Endodermal cell (in vitro differentiated cells): ENCODE results near the gene SMIM38. TPM values are rescaled to one million over a fixed set of nuclear protein-coding genes. Genes with fewer than 3 reads are reported as not detected.

ENCODE experiments used
- DNase-seq: peaks from one replicate; pipeline ENCODE4 v3.0.0-alpha.2; 2017
- H3K27ac ChIP-seq: 2 replicates; pipeline ENCODE4 v1.5.1; 2013; ENCODE audit warnings: mild to moderate bottlenecking, low read depth, low read length, moderate library complexity
- H3K27me3 ChIP-seq: 2 replicates; pipeline ENCODE4 v1.6.1; 2013; ENCODE audit warnings: mild to moderate bottlenecking, low read length, moderate library complexity; ENCODE audit not compliant: insufficient read depth, control insufficient read depth, poor library complexity, severe bottlenecking
- H3K36me3 ChIP-seq: 2 replicates; pipeline ENCODE4 v1.7.0; 2013; ENCODE audit warnings: mild to moderate bottlenecking, low read length, moderate library complexity; ENCODE audit not compliant: control insufficient read depth, insufficient read depth
- H3K4me1 ChIP-seq: one replicate; pipeline ENCODE4 v1.7.0; 2013; ENCODE audit warnings: low read length; ENCODE audit not compliant: control insufficient read depth, insufficient read depth
- H3K4me3 ChIP-seq: 2 replicates; pipeline ENCODE4 v1.5.1; 2013; ENCODE audit warnings: mild to moderate bottlenecking, low read length, moderate library complexity
- H3K9ac ChIP-seq: 2 replicates; pipeline ENCODE4 v1.6.1; 2013; ENCODE audit warnings: mild to moderate bottlenecking, low read length, moderate library complexity; ENCODE audit not compliant: poor library complexity, severe bottlenecking; ENCODE audit errors: extremely low read depth
- H3K9me3 ChIP-seq: 2 replicates; pipeline ENCODE4 v1.6.1; 2013; ENCODE audit warnings: mild to moderate bottlenecking, low read length, moderate library complexity; ENCODE audit not compliant: control insufficient read depth
- H3K27ac Mint-ChIP-seq: 2 replicates; pipeline ENCODE4 v1.8.0; 2020; ENCODE audit warnings: mixed read lengths
- H3K27me3 Mint-ChIP-seq: 2 replicates; pipeline ENCODE4 v1.8.0; 2021; ENCODE audit warnings: mild to moderate bottlenecking, mixed read lengths; ENCODE audit not compliant: insufficient read depth
- H3K36me3 Mint-ChIP-seq: 2 replicates; pipeline ENCODE4 v1.8.0; 2020; ENCODE audit warnings: low read depth, mixed read lengths
- H3K4me1 Mint-ChIP-seq: 2 replicates; pipeline ENCODE4 v1.8.0; 2020; ENCODE audit warnings: mixed read lengths
- H3K4me3 Mint-ChIP-seq: 2 replicates; pipeline ENCODE4 v1.8.0; 2020; ENCODE audit warnings: mild to moderate bottlenecking, moderate library complexity, mixed read lengths
- H3K9me3 Mint-ChIP-seq: 2 replicates; pipeline ENCODE4 v1.8.0; 2020; ENCODE audit warnings: mild to moderate bottlenecking, mixed read lengths
- CTCF ChIP-seq: fragments of 200-600 bp; sonication (generic); conservative IDR thresholded peaks from 2 replicates; pipeline ENCODE4 v1.5.0; 2021; ENCODE audit warnings: antibody characterized with exemption, mild to moderate bottlenecking
- WGBS, 2 experiments: methylation state at CpG; one replicate each; pipeline versions ENCODE4 v1.1.5 to v1.1.7; 2013; ENCODE audit warnings: missing lambda C conversion rate in 2 of 2, mixed read lengths in 1 of 2; ENCODE audit not compliant: insufficient coverage in 1 of 2, insufficient read length in 1 of 2; 5-methylcytosine and 5-hydroxymethylcytosine counted together
- total RNA-seq, 2 donors: library from RNA; stranded (reverse); fragmentation: NEBNext Ultra II Directional in 1 of 2; extraction: Animal tissue kit (Norgen Biotek cat#: 25700) in 1 of 2; gene quantifications; 2 replicates in 1 of 2; 3 replicates in 1 of 2; pipeline ENCODE4 v1.2.1, GENCODE V29; 2021

The SMIM38 gene
- total RNA-seq, 2 donors from 2014 or later = 0.20 to 0.64 TPM

- Mint-ChIP-seq H3K36me3 (no peaks in the 10 kb centered on the region), H3K9me3 (peaks cover 5% of the 10 kb centered on the region), H3K4me1 (no peaks in the 10 kb centered on the region), H3K27me3 (peaks cover 4% of the 10 kb centered on the region), H3K4me3 (no peak overlapping the region), H3K27ac (no peak overlapping the region)
- H3K4me3 ChIP-seq = no peak overlapping the region
- WGBS, 2 experiments = 48 to 62% methylated on average over 6 to 21 of the region's 21 CpGs
- H3K9ac ChIP-seq = no peak overlapping the region
- peaks cover 9% of the 10 kb centered on the region for H3K9me3 ChIP-seq
- no peak overlapping the region for H3K27ac ChIP-seq
- H3K36me3 ChIP-seq = no peaks in the 10 kb centered on the region
- H3K4me1 ChIP-seq = no peaks in the 10 kb centered on the region
- peak; percentile 83 for DNase-seq
- no peak for TF ChIP-seq CTCF
- no peaks in the 10 kb centered on the region for H3K27me3 ChIP-seq
Measured at GRCh38 chr11:69166218-69167115, 10.7 kb downstream of the SMIM38 start.

- Mint-ChIP-seq H3K27ac (no peak overlapping the region), H3K9me3 (peaks cover 6% of the 10 kb centered on the region), H3K27me3 (peaks cover 4% of the 10 kb centered on the region), H3K4me3 (no peak overlapping the region), H3K36me3 (no peaks in the 10 kb centered on the region), H3K4me1 (no peaks in the 10 kb centered on the region)
- peaks cover 9% of the 10 kb centered on the region for H3K9me3 ChIP-seq
- H3K27me3 ChIP-seq = no peaks in the 10 kb centered on the region
- no peak overlapping the region for H3K27ac ChIP-seq
- no peak overlapping the region for H3K9ac ChIP-seq
- WGBS, 2 experiments = 87 to 89% methylated on average over 9 to 10 of the region's 10 CpGs
- no peak overlapping the region for H3K4me3 ChIP-seq
- peak; percentile 53 for DNase-seq
- TF ChIP-seq CTCF = no peak
- no peaks in the 10 kb centered on the region for H3K36me3 ChIP-seq
- no peaks in the 10 kb centered on the region for H3K4me1 ChIP-seq
Measured at GRCh38 chr11:69167130-69167915, 11.6 kb downstream of the SMIM38 start.

GRCh38 chr11:69167916-69168691 is 12.4 kb downstream of the SMIM38 start:
- Histone ChIP-seq H3K27ac (no peak overlapping the region), H3K36me3 (no peaks in the 10 kb centered on the region), H3K9me3 (peaks cover 9% of the 10 kb centered on the region), H3K4me1 (no peaks in the 10 kb centered on the region), H3K27me3 (no peaks in the 10 kb centered on the region), H3K9ac (no peak overlapping the region), H3K4me3 (no peak overlapping the region)
- Mint-ChIP-seq H3K27me3 (peaks cover 4% of the 10 kb centered on the region), H3K4me1 (no peaks in the 10 kb centered on the region), H3K36me3 (no peaks in the 10 kb centered on the region), H3K4me3 (no peak overlapping the region), H3K27ac (no peak overlapping the region), H3K9me3 (peaks cover 4% of the 10 kb centered on the region)
- DNase-seq = no peak
- WGBS, 2 experiments = 77 to 78% methylated on average over 8 to 9 of the region's 9 CpGs
- TF ChIP-seq CTCF = no peak
